Choroid plexus epithelial cell (primary cell): ENCODE data around the gene SERPINA1.
A peak's percentile ranks its signal among the peaks of the same experiment; 100 is the strongest.

Experiments used
- DNase-seq: peaks from one replicate; pipeline ENCODE4 v3.0.0-alpha.2; 2010; ENCODE audit warnings: low read depth
- H3K4me3 ChIP-seq: 2 replicates; pipeline ENCODE4 v1.5.1; 2011; ENCODE audit warnings: low read depth, mild to moderate bottlenecking, control low read depth, low read length, moderate library complexity
- CTCF ChIP-seq: conservative IDR thresholded peaks from 2 replicates; pipeline ENCODE4 v1.5.1; 2011; ENCODE audit warnings: low read depth, mild to moderate bottlenecking, control low read depth, inconsistent platforms, low read length, moderate library complexity

SERPINA1 gene

DNA sequence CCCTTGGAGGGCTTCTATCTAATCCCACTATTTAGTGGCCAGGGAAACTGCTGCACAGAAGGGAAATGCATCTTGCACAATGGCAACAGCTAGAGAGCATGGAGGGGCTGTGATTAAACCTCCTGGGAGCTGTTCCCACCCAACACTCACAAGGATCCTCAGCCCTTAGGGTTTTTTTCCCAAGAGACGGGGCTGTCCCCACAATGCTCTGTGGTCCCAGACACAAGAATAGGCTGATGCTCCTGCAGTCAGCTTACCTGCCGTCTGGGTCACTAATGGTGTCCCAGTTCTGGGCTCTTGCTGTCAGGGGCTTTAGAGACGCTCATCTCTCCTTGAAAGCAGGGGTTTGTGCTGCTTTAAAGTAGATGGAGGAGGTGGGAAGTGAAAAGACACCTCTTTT lies 4.6 kb downstream of the SERPINA1 start:
- DNase-seq = no peak
- TF ChIP-seq CTCF = no peak
- H3K4me3 ChIP-seq = no peak overlapping the region

DNA sequence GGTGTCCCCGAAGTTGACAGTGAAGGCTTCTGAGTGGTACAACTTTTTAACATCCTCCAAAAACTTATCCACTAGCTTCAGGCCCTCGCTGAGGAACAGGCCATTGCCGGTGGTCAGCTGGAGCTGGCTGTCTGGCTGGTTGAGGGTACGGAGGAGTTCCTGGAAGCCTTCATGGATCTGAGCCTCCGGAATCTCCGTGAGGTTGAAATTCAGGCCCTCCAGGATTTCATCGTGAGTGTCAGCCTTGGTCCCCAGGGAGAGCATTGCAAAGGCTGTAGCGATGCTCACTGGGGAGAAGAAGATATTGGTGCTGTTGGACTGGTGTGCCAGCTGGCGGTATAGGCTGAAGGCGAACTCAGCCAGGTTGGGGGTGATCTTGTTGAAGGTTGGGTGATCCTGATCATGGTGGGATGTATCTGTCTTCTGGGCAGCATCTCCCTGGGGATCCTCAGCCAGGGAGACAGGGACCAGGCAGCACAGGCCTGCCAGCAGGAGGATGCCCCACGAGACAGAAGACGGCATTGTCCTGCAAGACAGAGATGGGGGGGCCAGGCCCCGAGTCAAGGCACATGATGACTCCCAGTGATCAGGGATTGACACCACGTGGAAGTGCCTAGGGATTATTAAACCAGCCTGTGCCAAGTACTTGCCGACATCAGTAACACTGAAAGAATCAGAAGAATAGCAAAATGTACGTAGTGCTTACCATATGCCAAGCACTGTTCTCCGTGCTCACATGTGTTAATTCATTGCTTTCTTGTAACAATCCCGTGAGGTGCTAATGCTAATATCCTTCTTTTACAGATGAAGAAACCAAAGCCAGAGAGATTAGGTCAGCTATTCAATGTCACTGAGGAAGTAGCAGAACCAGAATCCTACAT lies 5.4 kb downstream of the SERPINA1 start:
- TF ChIP-seq CTCF = no peak
- DNase-seq = no peak

DNA sequence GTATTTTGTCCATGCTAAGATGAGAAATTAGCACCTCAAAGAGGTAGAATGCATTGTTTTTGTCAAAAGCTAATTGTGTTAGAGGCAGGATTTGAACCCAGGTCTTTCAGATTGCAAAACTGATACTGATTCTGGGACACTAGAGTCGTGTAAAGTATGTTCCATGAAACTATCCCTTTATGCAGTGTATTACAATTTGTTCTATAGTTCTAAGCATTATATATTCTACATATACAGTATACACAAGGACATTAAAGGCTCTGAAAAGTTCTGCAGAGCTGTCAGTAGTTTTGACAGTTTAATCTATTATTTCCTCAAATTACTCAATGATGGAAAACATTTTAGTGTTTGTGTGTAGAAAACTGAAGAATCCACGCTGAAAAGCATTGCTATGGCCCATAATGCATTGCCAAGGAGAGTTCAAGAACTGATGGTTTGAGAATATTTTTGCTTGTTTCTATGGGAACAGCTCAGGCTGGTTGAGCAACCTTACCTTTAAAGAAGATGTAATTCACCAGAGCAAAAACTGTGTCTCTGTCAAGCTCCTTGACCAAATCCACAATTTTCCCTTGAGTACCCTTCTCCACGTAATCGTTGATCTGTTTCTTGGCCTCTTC lies 6.2 kb downstream of the SERPINA1 start:
- no peak overlapping the region for H3K4me3 ChIP-seq
- DNase-seq = peak; percentile 23
- no peak for TF ChIP-seq CTCF

More for the DNA sequence above, 5.4 kb downstream of the SERPINA1 start:
- H3K4me3 ChIP-seq = no peak overlapping the region

- DNase-seq = no peak
- no peak for TF ChIP-seq CTCF
- no peak overlapping the region for H3K4me3 ChIP-seq
Observed at GRCh38 chr14:94381149-94382030, 7.0 kb downstream of the SERPINA1 start.

DNA sequence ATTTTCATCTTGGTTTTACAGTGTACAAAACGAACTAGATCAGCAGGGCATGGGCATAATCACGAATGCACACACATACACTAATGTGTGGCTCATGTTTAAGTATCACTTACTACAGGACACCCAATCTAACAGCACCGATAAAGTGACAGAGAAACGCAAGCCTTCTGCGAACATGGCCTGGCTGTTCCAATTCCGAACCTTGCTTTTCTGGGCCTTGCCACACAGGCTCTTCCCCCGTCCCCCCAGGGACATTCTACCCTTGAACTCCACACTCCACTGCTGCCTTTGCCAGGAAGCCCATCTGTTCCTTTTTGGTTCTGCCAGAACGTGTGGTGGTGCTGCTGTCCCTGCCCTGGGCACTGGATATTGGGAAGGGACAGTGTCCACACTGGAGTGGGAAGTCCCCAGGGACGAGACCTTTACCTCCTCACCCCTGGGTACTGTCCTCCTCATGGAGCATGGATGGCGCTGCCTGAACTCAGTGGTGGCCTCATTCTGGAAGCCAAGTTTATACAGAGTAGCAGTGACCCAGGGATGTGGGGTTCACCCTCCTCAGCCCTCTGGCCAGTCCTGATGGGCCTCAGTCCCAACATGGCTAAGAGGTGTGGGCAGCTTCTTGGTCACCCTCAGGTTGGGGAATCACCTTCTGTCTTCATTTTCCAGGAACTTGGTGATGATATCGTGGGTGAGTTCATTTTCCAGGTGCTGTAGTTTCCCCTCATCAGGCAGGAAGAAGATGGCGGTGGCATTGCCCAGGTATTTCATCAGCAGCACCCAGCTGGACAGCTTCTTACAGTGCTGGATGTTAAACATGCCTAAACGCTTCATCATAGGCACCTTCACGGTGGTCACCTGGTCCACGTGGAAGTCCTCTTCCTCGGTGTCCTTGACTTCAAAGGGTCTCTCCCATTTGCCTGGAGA lies 7.9 kb downstream of the SERPINA1 start:
- TF ChIP-seq CTCF = no peak
- H3K4me3 ChIP-seq = no peak overlapping the region
- DNase-seq = no peak
